Esophagus squamous epithelium (tissue), 5 donors: Measurements from ENCODE around the gene ITGB3BP. TPM values are rescaled to one million over a fixed set of nuclear protein-coding genes. Genes with fewer than 3 reads are reported as not detected.

ENCODE experiments used
- DNase-seq: peaks from one replicate; lab custom pipeline; 2025; lab: John Stamatoyannopoulos, UW
- H3K27ac ChIP-seq, 4 donors: fragments of 200-600 bp; sonication (generic); one replicate each; pipeline ENCODE4 v1.5.1; 2016 to 2019; ENCODE audit warnings: mild to moderate bottlenecking in 1 of 4
- H3K27me3 ChIP-seq, 4 donors: fragments of 200-600 bp; sonication (generic); 1 replicate in 3 of 4; 2 replicates in 1 of 4; pipeline versions ENCODE4 v1.5.1 to v1.6.0; 2017 to 2021; ENCODE audit warnings: antibody characterized with exemption in 1 of 4
- H3K36me3 ChIP-seq, 3 donors: fragments of 200-600 bp; sonication (generic); one replicate each; pipeline ENCODE4 v1.5.1; 2016 to 2019
- H3K4me1 ChIP-seq, 3 donors: fragments of 200-600 bp; sonication (generic); one replicate each; pipeline ENCODE4 v1.5.1; 2017 to 2019
- H3K4me3 ChIP-seq, 4 donors: fragments of 200-600 bp; sonication (generic); 1 replicate in 3 of 4; 2 replicates in 1 of 4; pipeline ENCODE4 v1.5.1; 2016 to 2019; ENCODE audit warnings: mild to moderate bottlenecking in 2 of 4, moderate library complexity in 1 of 4
- H3K9me3 ChIP-seq, 3 donors: fragments of 200-600 bp; sonication (generic); one replicate each; pipeline ENCODE4 v1.5.1; 2016 to 2019
- POLR2A ChIP-seq, 4 donors: fragments of 450-650 bp; IDR thresholded peaks; one replicate each; pipeline ENCODE4 v1.6.1; 2017; ENCODE audit warnings: antibody characterized with exemption in 4 of 4, mild to moderate bottlenecking in 4 of 4, moderate library complexity in 3 of 4
- WGBS, 2 donors: methylation state at CpG; one replicate each; pipeline ENCODE4 v1.1.5; 2018; 5-methylcytosine and 5-hydroxymethylcytosine counted together
- intact Hi-C: fragments of 100-400 bp; cut with DNase I; formaldehyde crosslinking; loops from one replicate; pipeline ENCODE4 v1.15.0; 2022
- total RNA-seq, 4 donors: library from RNA; depleted of rRNA; stranded (reverse); fragments of >200 nt; gene quantifications; one replicate each; pipeline ENCODE4 v1.1.0, GENCODE V29; 2016
- TF ChIP-seq, protein P1 (sequence below), 6 experiments: fragments of 450-650 bp in 4 of 6; fragments of 200-600 bp in 2 of 6; sonication (generic) in 2 of 6; IDR thresholded peaks; one replicate each; pipeline ENCODE4 v1.5.1; 2016 to 2019; ENCODE audit warnings: antibody characterized with exemption in 6 of 6, mild to moderate bottlenecking in 4 of 6, moderate library complexity in 4 of 6
- donor health status: DM: yes; HTN: yes; CAD: no.

ITGB3BP gene
- total RNA-seq, 4 donors from 2014 or later: 7.3 to 22.3 (median 12.7) TPM

DNA sequence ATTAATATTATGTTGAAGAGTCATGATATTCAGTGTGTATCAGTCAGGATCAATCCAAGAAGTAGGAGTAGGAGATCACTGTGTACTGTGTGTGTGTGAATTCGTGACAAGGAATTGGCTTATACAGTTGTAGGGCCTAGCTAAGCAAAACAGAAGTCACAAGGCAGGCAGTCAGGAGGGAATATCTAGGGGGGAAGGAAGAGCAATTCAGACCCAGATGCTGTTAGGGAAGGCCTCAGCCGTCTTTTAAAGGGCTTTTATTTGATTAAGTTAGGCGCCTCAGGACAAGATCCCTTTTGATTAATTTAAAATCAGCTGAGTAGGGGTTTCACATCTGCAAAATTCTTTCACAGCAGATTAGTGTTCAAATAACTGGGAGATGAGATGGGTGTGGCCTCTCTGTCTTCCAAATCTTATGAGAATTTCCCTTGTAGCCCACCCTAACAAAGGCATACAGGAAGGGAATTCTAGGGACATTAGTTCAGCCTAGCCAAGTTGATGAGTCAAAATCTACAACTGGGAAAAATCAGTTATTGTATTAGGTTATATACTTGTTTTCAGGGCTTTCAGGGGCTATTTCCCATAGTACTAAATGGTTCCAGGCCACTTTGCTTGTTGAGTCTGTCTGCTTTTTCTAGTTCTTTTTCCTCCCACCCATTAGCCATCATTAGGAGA lies 108.2 kb downstream of the ITGB3BP start:
- no peak for TF ChIP-seq POLR2A (IDR thresholded peaks at IDR 0.05)
- TF ChIP-seq, protein P1, sequence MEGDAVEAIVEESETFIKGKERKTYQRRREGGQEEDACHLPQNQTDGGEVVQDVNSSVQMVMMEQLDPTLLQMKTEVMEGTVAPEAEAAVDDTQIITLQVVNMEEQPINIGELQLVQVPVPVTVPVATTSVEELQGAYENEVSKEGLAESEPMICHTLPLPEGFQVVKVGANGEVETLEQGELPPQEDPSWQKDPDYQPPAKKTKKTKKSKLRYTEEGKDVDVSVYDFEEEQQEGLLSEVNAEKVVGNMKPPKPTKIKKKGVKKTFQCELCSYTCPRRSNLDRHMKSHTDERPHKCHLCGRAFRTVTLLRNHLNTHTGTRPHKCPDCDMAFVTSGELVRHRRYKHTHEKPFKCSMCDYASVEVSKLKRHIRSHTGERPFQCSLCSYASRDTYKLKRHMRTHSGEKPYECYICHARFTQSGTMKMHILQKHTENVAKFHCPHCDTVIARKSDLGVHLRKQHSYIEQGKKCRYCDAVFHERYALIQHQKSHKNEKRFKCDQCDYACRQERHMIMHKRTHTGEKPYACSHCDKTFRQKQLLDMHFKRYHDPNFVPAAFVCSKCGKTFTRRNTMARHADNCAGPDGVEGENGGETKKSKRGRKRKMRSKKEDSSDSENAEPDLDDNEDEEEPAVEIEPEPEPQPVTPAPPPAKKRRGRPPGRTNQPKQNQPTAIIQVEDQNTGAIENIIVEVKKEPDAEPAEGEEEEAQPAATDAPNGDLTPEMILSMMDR (IDR thresholded peaks at IDR 0.05): no peak
- 68 to 85% methylated on average over 3 of the region's 3 CpGs for whole genome bisulfite sequencing, 2 donors
- Histone ChIP-seq H3K27ac (no peak overlapping the region), H3K4me1 (no peaks in the 10 kb centered on the region), H3K9me3 (no peaks in the 10 kb centered on the region), H3K27me3 (no peaks in the 10 kb centered on the region), H3K4me3 (no peak overlapping the region), H3K36me3 (peaks cover 0 to 43% (median 0%) of the 10 kb centered on the region in 3 donors)
- no peak for DNase-seq
- intact Hi-C loops: no loop called here

DNA sequence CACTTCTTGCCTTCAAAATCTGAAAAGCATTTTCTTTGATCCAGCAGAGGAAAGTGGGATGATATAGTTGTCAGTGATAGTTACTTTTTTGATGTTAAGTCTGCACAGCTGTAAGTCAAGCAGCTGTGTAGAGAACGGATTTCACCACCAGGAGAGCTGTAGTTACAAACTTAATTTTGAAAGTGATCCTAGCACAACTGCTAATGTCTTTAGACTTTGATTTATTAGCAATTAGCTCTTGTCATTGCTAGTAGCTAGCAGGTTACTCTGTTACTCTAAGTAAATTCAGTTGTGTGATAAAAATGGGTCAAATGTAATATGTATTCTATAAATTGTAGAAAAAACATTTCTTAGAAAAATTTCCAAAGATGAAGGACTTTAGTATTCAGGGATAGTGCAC lies 109.6 kb downstream of the ITGB3BP start:
- Histone ChIP-seq H3K9me3 (no peaks in the 10 kb centered on the region), H3K27me3 (no peaks in the 10 kb centered on the region), H3K36me3 (peaks cover 0 to 45% (median 0%) of the 10 kb centered on the region in 3 donors), H3K27ac (no peak overlapping the region), H3K4me3 (no peak overlapping the region), H3K4me1 (no peaks in the 10 kb centered on the region)
- TF ChIP-seq POLR2A (IDR thresholded peaks at IDR 0.05): no peak
- TF ChIP-seq, protein P1 (IDR thresholded peaks at IDR 0.05): no peak
- DNase-seq: no peak
- intact Hi-C loops: no loop called here
- 83 to 84% methylated on average over 1 of the region's 1 CpG for WGBS, 2 donors

DNA sequence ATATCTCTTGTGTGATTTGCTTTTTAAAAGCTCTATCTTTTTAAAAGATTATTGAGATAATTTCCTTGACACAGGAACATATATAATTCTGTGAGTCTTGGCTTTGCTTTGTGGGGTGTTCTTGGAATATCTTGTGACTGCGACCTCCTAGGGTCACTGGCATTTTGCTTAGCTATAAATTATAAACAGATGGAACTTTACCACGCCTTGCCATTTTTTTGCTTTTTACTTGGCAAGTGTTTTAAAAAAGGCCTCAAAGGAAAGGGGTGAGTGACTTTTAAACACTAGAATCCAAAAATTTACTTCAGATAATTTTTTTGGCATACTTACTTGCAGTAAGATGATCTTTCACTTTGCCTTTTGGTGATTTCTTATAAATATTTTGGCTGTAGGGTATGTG lies 112.0 kb downstream of the ITGB3BP start:
- intact Hi-C loops: no loop called here
- peaks cover 0 to 8% (median 0%) of the 10 kb centered on the region in 3 donors for H3K4me1 ChIP-seq
- WGBS, 2 donors: 67 to 82% methylated on average over 2 of the region's 2 CpGs
- H3K4me3 ChIP-seq: no peak overlapping the region
- TF ChIP-seq, protein P1 (IDR thresholded peaks at IDR 0.05): no peak
- no peak for TF ChIP-seq POLR2A (IDR thresholded peaks at IDR 0.05)
- no peaks in the 10 kb centered on the region for H3K9me3 ChIP-seq
- H3K27me3 ChIP-seq: no peaks in the 10 kb centered on the region
- H3K36me3 ChIP-seq: peaks cover 0 to 39% (median 0%) of the 10 kb centered on the region in 3 donors
- no peak overlapping the region for H3K27ac ChIP-seq
- DNase-seq: no peak

DNA sequence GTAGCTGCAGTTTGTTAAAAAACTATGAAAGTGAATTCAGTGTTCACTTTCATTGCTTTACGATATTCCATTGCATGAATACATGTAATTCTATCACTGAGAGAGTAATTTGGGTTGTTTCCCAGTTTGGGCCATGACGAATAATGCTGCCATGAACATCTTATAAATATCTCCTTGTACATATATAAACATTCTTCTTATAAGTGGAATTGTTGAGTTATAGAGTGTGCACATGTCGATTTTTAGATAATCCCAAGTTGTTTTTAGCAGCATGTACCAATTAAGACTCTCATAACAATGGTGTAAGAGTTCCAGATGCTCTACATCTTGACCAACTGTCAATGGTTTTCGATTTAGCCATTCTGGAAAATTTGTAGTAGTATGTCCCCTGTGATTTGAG lies 114.7 kb downstream of the ITGB3BP start:
- Histone ChIP-seq H3K27ac (no peak overlapping the region), H3K36me3 (peaks cover 0 to 16% (median 0%) of the 10 kb centered on the region in 3 donors), H3K4me1 (peaks cover 0 to 27% (median 0%) of the 10 kb centered on the region in 3 donors), H3K4me3 (no peak overlapping the region), H3K9me3 (no peaks in the 10 kb centered on the region), H3K27me3 (no peaks in the 10 kb centered on the region)
- intact Hi-C loops: no loop called here
- TF ChIP-seq, protein P1 (IDR thresholded peaks at IDR 0.05): no peak
- no peak for TF ChIP-seq POLR2A (IDR thresholded peaks at IDR 0.05)
- 78 to 82% methylated on average over 4 of the region's 4 CpGs for WGBS, 2 donors
- DNase-seq: no peak

DNA sequence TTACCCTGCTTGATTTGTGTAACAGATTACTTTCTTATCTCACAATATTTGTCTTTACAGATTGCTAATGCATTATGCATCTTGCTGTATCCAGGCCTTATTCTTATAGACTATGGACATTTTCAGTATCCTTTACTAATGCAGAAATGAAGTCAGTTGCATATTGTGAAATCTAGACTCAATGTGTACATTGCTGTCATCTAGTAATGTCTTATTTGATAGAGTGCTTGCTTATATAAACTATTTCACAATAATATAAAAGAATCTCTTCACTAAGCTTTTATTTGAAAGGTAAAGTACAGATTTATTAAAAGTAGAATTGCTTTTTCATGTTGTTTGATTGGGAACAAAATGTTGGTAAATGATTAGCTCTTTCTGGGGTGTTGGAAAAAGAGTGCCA lies 116.0 kb downstream of the ITGB3BP start:
- DNase-seq: no peak
- Histone ChIP-seq H3K9me3 (no peaks in the 10 kb centered on the region), H3K4me1 (peaks cover 0 to 27% (median 0%) of the 10 kb centered on the region in 3 donors), H3K36me3 (peaks cover 0 to 18% (median 0%) of the 10 kb centered on the region in 3 donors), H3K4me3 (no peak overlapping the region), H3K27ac (no peak overlapping the region), H3K27me3 (no peaks in the 10 kb centered on the region)
- intact Hi-C loops: no loop called here
- TF ChIP-seq, protein P1 (IDR thresholded peaks at IDR 0.05): no peak
- no peak for TF ChIP-seq POLR2A (IDR thresholded peaks at IDR 0.05)
